PC-3 (cell line): ENCODE results near the gene ICA1L. TPM values are rescaled to one million over a fixed set of nuclear protein-coding genes. Genes with fewer than 3 reads are reported as not detected.
"Not testable (repeated sequence)": the region's sequence is repeated elsewhere in the genome, so short reads cannot be mapped to it uniquely, and the experiment has no call there.

Source experiments
- ATAC-seq: fragments of 200-7000 bp; cut with Tn5 transposase; 2 replicates; pipeline ENCODE4 v1.9.1; 2020; ENCODE audit warnings: mild to moderate bottlenecking, moderate library complexity
- BruUV-seq: library from RNA; stranded (reverse); fragments of 400-500 nt; replicated peaks from 2 replicates; lab custom pipeline; 2021; lab: Mats Ljungman, UMichigan
- CTCF ChIA-PET: fragments of 300-600 bp; sonication (Branson Sonifier 250); formaldehyde crosslinking; loops from one replicate; lab custom pipeline; 2022; ENCODE audit warnings: antibody characterized with exemption; lab: Charles Lee
- POLR2A ChIA-PET: fragments of 300-600 bp; sonication (Branson Sonifier 250); formaldehyde crosslinking; loops from one replicate; lab custom pipeline; 2022; ENCODE audit warnings: antibody characterized with exemption; ENCODE audit not compliant: unreplicated experiment; lab: Charles Lee
- DNase-seq: peaks from one replicate; pipeline ENCODE4 v3.0.0-alpha.2; 2015
- H2AFZ ChIP-seq: fragments of 300-600 bp; sonication (generic); 2 replicates; pipeline ENCODE4 v1.6.0; 2016; ENCODE audit warnings: antibody characterized with exemption, low read length
- H3F3A ChIP-seq: fragments of 300-600 bp; sonication (generic); one replicate; pipeline ENCODE4 v1.6.0; 2017; ENCODE audit warnings: antibody characterized with exemption, low read length, control low read depth, mild to moderate bottlenecking; ENCODE audit not compliant: unreplicated experiment
- H3K27ac ChIP-seq: fragments of 300-600 bp; sonication (generic); 2 replicates; pipeline ENCODE4 v1.5.1; 2016; ENCODE audit warnings: mild to moderate bottlenecking, low read length
- H3K27me3 ChIP-seq: fragments of 300-600 bp; sonication (generic); 2 replicates; pipeline ENCODE4 v1.6.1; 2016; ENCODE audit warnings: low read length, mixed read lengths
- H3K36me3 ChIP-seq: fragments of 300-600 bp; sonication (generic); 2 replicates; pipeline ENCODE4 v1.6.1; 2016; ENCODE audit warnings: low read depth, mixed run types, low read length, mixed read lengths
- H3K4me1 ChIP-seq: fragments of 300-600 bp; sonication (generic); 2 replicates; pipeline ENCODE4 v1.5.1; 2016; ENCODE audit warnings: low read length; ENCODE audit not compliant: insufficient read depth
- H3K4me2 ChIP-seq: fragments of 300-600 bp; sonication (generic); 2 replicates; pipeline ENCODE4 v1.6.0; 2016; ENCODE audit warnings: low read length
- H3K4me3 ChIP-seq: fragments of 300-600 bp; sonication (generic); 2 replicates; pipeline ENCODE4 v1.5.1; 2016; ENCODE audit warnings: mild to moderate bottlenecking, low read length, mixed read lengths
- H3K79me2 ChIP-seq: fragments of 300-600 bp; sonication (generic); 2 replicates; pipeline ENCODE4 v1.6.1; 2017; ENCODE audit warnings: low read length, mixed read lengths
- H3K9ac ChIP-seq: fragments of 300-600 bp; sonication (generic); 2 replicates; pipeline ENCODE4 v1.6.0; 2016; ENCODE audit warnings: mild to moderate bottlenecking, low read length
- H3K9me2 ChIP-seq: fragments of 300-600 bp; sonication (generic); replicated peaks from 2 replicates; pipeline ENCODE4 v1.6.1; 2016; ENCODE audit warnings: mixed run types, low read length, mixed read lengths
- H3K9me3 ChIP-seq: fragments of 300-600 bp; sonication (generic); 2 replicates; pipeline ENCODE4 v1.6.1; 2016; ENCODE audit warnings: low read length, mixed read lengths
- H4K20me1 ChIP-seq: fragments of 300-600 bp; sonication (generic); 2 replicates; pipeline ENCODE4 v1.6.1; 2016; ENCODE audit warnings: low read length, mixed read lengths
- CTCF ChIP-seq: fragments of 300-600 bp; sonication (generic); conservative IDR thresholded peaks from 2 replicates; pipeline ENCODE4 v1.5.1; 2017; ENCODE audit warnings: antibody characterized with exemption, low read depth, mild to moderate bottlenecking, low read length
- EZH2 ChIP-seq: fragments of 300-600 bp; sonication (generic); IDR thresholded peaks from one replicate; pipeline ENCODE4 v1.6.1; 2017; ENCODE audit warnings: antibody characterized with exemption, mild to moderate bottlenecking, low read length; ENCODE audit not compliant: unreplicated experiment
- EZH2phosphoT487 ChIP-seq: fragments of 300-600 bp; sonication (generic); IDR thresholded peaks from 2 replicates; pipeline ENCODE4 v1.6.1; 2018; ENCODE audit warnings: mild to moderate bottlenecking, antibody characterized with exemption, low read length, borderline replicate concordance
- intact Hi-C: fragments of 100-400 bp; cut with micrococcal nuclease; formaldehyde crosslinking; loops from 2 replicates; pipeline ENCODE4 v1.9.0; 2023
- total RNA-seq: library from RNA; depleted of rRNA; stranded (reverse); fragments of >200 nt; gene quantifications from 2 replicates; pipeline ENCODE4 v1.2.3, GENCODE V29; 2014

The ICA1L gene
- total RNA-seq, 1 experiment from 2014 or later, result 2.5 TPM

- H3K9ac ChIP-seq, result peak overlapping the region; percentile 88
- H3K4me1 ChIP-seq, result peaks cover 12% of the 10 kb centered on the region; the same call in 1 of the 2 replicates
- BruUV-seq, result no TSS peak
- H2AFZ ChIP-seq, result no peak overlapping the region
- ATAC-seq (no peak), DNase-seq (no peak)
- H3K79me2 ChIP-seq, result peaks cover 51% of the 10 kb centered on the region
- CTCF ChIA-PET, result interaction anchor here (0.5 kb wide), 2 partner anchors 116 to 484 kb away, joined by 7 to 8 read pairs; no protein-coding TSS in a partner anchor
- intact Hi-C loops, result no loop called here
- H3K9me2 ChIP-seq, result no peaks in the 10 kb centered on the region
- TF ChIP-seq CTCF (no peak), EZH2phosphoT487 (no peak), EZH2 (no peak)
- no peaks in the 10 kb centered on the region for H3K27me3 ChIP-seq
- no peak overlapping the region for H3K27ac ChIP-seq
- H3K4me2 ChIP-seq, result peak overlapping the region; percentile 92
- no peaks in the 10 kb centered on the region for H3K9me3 ChIP-seq
- H4K20me1 ChIP-seq, result no peaks in the 10 kb centered on the region
- H3K36me3 ChIP-seq, result peaks cover 8% of the 10 kb centered on the region
- peak overlapping the region; percentile 89 for H3K4me3 ChIP-seq
- H3F3A ChIP-seq, result no peaks in the 10 kb centered on the region
- POLR2A ChIA-PET, result interaction anchor here (0.6 kb wide), 1 partner anchor 329 kb away, joined by 3 read pairs; no protein-coding TSS in a partner anchor
Observed at GRCh38 chr2:202910698-202911097, 39.1 kb upstream of the ICA1L start.

- H3K9me3 ChIP-seq, H3F3A ChIP-seq, ATAC-seq, H2AFZ ChIP-seq, H3K27ac ChIP-seq, H3K9me2 ChIP-seq, BruUV-seq, intact Hi-C loops, DNase-seq, H4K20me1 ChIP-seq, H3K27me3 ChIP-seq: not testable (repeated sequence)
- Histone ChIP-seq H3K4me2 (peak overlapping the region; percentile 92), H3K36me3 (peaks cover 13% of the 10 kb centered on the region), H3K4me3 (peak overlapping the region; percentile 89), H3K79me2 (peaks cover 56% of the 10 kb centered on the region), H3K4me1 (peaks cover 12% of the 10 kb centered on the region; the same call in 1 of the 2 replicates), H3K9ac (peak overlapping the region; percentile 88)
- POLR2A ChIA-PET, result interaction anchor here (0.6 kb wide), 1 partner anchor 329 kb away, joined by 3 read pairs; no protein-coding TSS in a partner anchor
- CTCF ChIA-PET, result interaction anchor here (0.5 kb wide), 2 partner anchors 116 to 483 kb away, joined by 7 to 8 read pairs; no protein-coding TSS in a partner anchor
Observed at GRCh38 chr2:202910250-202910649, 38.7 kb upstream of the ICA1L start.

- POLR2A ChIA-PET, result no interaction called here
Observed at GRCh38 chr2:202909394-202910192, 38.0 kb upstream of the ICA1L start.

More at GRCh38 chr2:202909394-202910192, 38.0 kb upstream of the ICA1L start:
- Histone ChIP-seq H3K9ac (no peak overlapping the region), H3K9me2 (no peaks in the 10 kb centered on the region), H4K20me1 (no peaks in the 10 kb centered on the region), H3F3A (no peaks in the 10 kb centered on the region), H3K79me2 (peaks cover 62% of the 10 kb centered on the region), H3K27ac (no peak overlapping the region), H3K4me3 (peak overlapping the region; percentile 89), H2AFZ (no peak overlapping the region), H3K4me1 (peaks cover 12% of the 10 kb centered on the region; the same call in 1 of the 2 replicates), H3K9me3 (no peaks in the 10 kb centered on the region), H3K36me3 (peaks cover 19% of the 10 kb centered on the region), H3K27me3 (no peaks in the 10 kb centered on the region), H3K4me2 (peak overlapping the region; percentile 92)
- intact Hi-C loops, result no loop called here
- DNase-seq (no peak), ATAC-seq (no peak)
- TF ChIP-seq EZH2, result no peak
- no peak for TF ChIP-seq CTCF
- TF ChIP-seq EZH2phosphoT487, result no peak
- CTCF ChIA-PET, result no interaction called here
- BruUV-seq, result no TSS peak
